Epithelial cell of prostate (primary cell): Measurements from ENCODE around the gene RIOX2.
A peak's percentile ranks its signal among the peaks of the same experiment; 100 is the strongest.
"Not testable (repeated sequence)": the region's sequence is repeated elsewhere in the genome, so short reads cannot be mapped to it uniquely, and the experiment has no call there.

Experiments
- DNase-seq: peaks from one replicate; pipeline ENCODE4 v3.0.0-alpha.2; 2011; ENCODE audit warnings: low read depth, low spot score
- H3K27ac ChIP-seq: fragments of 450-650 bp; 2 replicates; pipeline ENCODE4 v1.5.1; 2017; ENCODE audit warnings: mild to moderate bottlenecking

Gene RIOX2

DNA sequence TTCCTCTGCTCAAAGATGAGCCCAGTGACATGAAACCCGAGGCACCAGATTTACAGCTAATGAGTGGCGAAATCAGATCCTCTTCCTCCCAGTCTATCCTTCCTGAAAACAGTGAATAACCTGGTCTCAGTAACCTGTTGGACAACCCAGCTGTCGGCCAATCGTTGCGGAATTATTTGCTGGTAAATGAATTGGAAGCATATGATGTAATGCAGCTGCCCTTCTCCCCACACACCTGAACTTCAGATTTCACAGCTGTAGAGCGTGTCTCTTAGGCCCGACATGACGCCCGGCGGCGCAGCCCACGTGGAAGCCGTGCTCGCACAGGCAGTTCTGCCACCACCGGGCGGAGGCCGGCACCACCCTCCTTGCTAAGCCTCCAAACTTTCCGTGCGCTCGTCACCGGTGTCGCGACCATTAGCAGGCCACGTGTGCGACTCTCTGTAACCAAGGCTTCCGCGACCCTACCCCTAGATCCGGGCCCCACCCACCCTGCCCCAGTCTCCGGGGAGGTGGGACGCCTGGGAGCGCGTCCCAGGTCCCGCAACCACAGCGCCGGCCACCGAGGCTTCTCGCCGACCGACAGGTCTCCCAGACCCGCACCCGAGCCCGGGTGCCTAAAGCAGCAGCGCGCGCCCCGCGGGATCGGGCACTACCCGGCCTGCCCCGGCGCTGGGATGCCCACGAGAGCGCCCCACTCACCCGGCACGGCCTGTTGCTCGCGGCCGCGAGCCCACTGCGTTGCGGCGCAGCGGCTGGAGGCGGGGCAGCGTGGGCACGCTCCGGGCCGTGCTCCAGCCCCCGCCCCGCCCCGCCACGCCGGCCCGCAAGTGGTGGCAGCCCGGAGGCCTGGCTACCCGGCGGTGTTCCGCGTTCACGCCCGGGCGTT, at the start of gene RIOX2:
Gene RIOX2, minus strand, starts transcription at position 753 of the 889 bp plus-strand sequence. CDS start 4,838 bp downstream, outside the sequence.
- DNase-seq, result peak; percentile 60
- H3K27ac ChIP-seq, result peak within 1 kb of the TSS; percentile 58

- no peak overlapping the region for H3K27ac ChIP-seq
- no peak for DNase-seq
Observed at GRCh38 chr3:98020412-98020811, 48.2 kb upstream of the RIOX2 start.

- no peak overlapping the region for H3K27ac ChIP-seq
- DNase-seq, result no peak
Observed at GRCh38 chr3:98018301-98018700, 46.1 kb upstream of the RIOX2 start.

DNA sequence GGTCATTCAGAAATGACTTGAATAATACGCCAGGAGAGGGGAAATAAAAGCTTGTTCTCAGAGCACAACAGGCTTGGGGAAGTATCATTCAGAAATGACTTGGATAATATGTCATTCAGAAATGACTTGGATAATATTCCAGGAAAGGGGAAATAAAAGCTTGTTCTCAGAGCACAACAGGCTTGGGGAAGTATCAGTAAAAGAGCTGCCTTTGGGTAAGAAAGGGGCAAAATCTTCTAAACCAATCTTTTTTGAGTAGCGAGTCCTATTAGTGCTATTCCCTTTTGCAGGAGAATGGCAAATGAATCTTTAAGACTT, 42.0 kb upstream of the RIOX2 start:
- DNase-seq, result no peak
- H3K27ac ChIP-seq, result peak overlapping the region; percentile 7

DNA sequence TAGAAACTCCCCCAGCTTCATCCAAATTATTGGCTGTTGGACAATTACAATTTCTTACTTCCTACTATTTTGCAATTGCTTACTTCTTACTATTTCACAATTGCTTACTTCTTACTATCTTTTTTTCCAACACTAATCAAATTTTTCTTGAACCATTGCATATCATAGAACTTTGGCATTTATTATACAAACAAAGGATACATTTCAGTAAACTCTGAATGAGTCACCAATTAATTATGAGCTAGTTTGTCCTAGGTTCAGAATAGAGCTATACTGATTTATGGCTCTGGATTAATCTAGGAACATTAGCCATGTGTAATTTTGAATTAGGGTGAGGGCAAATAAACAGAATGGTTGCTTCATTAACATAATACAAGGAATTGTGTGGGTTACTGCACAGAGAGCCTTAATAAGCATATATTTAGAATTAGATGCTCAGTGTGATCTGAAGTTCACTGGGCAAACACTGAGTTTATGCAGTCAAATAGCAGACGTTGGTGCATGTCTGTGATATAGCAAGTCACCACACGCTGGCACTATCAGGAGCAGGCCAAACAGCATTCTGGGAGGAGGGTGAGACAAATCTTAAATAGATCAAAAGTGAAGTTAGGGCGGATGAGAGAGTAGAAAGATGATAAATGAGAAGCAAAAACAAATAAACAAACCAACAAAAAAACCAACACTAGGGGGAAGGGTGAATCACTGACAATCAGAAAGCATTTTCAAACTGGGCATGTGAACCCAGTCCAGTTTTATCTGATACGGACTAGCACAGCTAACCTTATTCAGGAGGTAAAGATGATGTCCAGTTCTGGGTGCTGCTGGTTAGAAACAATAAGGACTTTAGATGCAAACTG, 41.4 kb upstream of the RIOX2 start:
- peak; percentile 52 for DNase-seq
- peak overlapping the region; percentile 7 for H3K27ac ChIP-seq

- no peak for DNase-seq
- peak overlapping the region; percentile 7 for H3K27ac ChIP-seq
Observed at GRCh38 chr3:98012979-98013378, 40.7 kb upstream of the RIOX2 start.

GRCh38 chr3:98010883-98011449, 38.7 kb upstream of the RIOX2 start:
- not testable (repeated sequence) for H3K27ac ChIP-seq, DNase-seq

- no peak for DNase-seq
- H3K27ac ChIP-seq, result no peak overlapping the region
Observed at GRCh38 chr3:98010194-98010882, 38.1 kb upstream of the RIOX2 start.

GRCh38 chr3:98008855-98009254, 36.6 kb upstream of the RIOX2 start:
- no peak overlapping the region for H3K27ac ChIP-seq
- DNase-seq, result no peak

- DNase-seq, result no peak
- H3K27ac ChIP-seq, result no peak overlapping the region
Observed at GRCh38 chr3:98005438-98005837, 33.2 kb upstream of the RIOX2 start.

DNA sequence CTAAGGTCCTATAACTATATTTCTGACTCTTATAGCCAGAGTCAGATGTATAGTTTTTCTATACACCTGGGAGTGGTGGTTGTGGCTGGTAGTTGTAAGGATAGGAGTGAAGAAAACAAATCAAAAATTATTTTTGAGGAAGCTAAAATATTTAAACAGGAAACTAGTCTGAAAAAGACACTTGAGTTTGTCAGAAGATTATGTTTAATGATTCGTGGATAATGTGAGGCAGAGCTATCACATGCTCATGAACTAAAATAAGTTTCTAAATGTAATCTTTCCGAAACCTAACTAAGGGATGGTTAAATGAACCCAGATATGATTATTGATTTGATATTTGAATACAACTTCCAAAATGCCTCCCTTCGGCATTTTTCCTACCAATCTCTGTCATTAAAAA, 32.5 kb upstream of the RIOX2 start:
- no peak for DNase-seq
- H3K27ac ChIP-seq, result no peak overlapping the region

DNA sequence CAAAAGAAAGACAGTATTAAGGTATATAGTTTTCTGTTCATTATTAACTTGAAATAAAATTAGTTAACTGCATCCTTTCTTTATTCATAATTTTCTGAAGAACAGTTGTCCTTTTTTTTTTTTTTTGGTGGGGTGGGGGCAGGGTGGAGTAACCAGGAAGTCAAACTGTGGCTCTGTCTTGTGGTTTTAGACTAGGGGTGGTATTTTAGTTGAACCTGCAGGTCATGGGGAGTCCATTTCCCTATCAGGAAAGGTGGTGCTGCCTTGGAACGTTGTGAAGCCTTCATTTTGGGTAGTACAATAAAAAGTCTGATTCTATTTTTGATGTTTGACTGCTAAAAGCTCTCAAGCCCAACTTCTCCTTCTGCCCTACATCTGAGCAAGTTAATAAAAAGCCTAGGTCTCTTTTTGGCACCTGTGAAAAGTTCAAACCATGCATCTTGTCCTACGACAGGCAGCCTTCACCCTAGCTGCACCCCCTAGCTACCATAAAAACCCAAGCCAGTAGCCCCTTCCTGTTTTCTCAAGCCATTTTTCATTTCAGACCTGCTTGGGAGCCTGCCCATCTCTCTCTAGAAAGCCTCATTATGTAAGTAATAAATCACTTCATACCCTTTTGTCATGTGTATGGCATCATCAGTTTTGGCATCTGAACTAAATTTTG, 31.2 kb upstream of the RIOX2 start:
- no peak overlapping the region for H3K27ac ChIP-seq
- DNase-seq, result no peak

DNA sequence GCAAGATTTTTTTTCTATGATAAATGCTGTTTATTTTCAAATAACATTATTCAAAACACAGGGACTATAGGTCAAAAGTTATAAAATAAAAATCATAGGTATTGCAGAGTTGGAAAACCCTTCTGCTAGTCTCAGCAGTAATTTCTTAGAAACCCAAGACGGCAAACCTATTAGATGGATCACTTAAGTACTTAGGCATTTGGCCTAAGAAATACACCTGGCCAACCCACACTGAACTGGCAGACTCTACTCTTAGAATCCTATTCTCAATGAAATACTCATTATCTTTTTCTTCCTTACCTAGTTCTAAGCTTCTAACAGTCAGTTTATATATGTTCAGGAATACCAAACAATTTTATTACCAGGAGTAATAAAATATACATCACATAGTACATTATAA, 30.5 kb upstream of the RIOX2 start:
- no peak overlapping the region for H3K27ac ChIP-seq
- no peak for DNase-seq

DNA sequence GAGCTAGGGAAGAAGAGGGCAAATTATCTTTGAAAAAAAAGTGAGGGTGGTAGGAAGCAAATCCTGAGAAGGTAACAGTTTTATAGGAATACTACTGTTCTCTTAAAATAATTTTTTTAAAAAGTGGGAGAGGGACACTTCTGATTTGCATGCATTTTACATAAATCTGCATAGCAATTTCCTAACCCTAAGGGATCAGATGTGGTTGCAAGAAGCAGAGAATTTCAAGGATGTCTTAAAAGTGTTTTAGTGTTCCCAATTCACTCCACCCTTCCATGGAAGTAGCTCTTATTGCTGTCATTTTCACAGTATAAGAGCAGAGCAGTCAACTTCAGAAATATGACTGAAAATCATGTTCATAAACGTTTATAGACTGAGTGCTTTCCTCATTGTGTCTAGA, 27.8 kb upstream of the RIOX2 start:
- H3K27ac ChIP-seq, result no peak overlapping the region
- DNase-seq, result no peak

GRCh38 chr3:97999103-97999502, 26.9 kb upstream of the RIOX2 start:
- H3K27ac ChIP-seq, result no peak overlapping the region
- DNase-seq, result no peak

DNA sequence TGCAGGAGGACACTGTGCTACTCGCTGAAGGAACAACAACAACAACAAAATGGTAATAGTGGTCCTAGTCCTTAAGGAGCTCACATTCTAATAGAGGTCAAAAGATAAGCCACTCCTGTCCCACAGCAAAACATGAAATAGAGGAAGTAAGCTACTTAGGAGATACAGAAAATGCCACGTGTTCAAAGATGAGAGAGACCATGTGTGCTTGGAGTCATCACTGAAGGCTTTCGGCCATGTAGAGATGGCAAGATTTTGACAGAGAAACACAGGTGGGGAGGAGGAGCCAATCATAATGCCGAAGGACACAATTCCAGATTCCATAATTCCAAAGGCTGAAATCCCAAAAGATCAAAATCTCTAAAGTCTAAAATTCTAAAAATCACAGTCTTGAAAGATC, 24.8 kb upstream of the RIOX2 start:
- no peak overlapping the region for H3K27ac ChIP-seq
- no peak for DNase-seq

GRCh38 chr3:97994328-97994945, 22.2 kb upstream of the RIOX2 start:
- no peak overlapping the region for H3K27ac ChIP-seq
- no peak for DNase-seq

DNA sequence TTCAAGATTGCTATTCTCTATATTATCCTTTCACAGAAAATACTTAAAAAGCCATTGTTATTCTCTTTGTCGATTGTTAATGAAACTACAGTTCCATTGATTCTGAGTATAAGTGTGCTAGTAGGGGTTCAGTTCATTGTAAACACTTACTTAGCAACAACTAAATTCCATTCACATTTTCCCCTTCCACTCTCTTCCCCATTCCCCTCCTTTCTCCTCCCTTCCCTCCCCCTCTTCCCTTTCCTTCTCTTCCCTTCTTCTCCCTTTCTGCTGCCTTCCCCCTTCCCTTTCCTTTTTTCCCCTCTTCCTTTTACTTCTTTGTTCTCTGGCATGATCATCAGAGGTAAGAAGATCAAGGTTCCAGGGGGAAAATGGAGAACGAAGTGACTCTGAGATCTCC, 21.3 kb upstream of the RIOX2 start:
- no peak for DNase-seq
- H3K27ac ChIP-seq, result no peak overlapping the region

DNA sequence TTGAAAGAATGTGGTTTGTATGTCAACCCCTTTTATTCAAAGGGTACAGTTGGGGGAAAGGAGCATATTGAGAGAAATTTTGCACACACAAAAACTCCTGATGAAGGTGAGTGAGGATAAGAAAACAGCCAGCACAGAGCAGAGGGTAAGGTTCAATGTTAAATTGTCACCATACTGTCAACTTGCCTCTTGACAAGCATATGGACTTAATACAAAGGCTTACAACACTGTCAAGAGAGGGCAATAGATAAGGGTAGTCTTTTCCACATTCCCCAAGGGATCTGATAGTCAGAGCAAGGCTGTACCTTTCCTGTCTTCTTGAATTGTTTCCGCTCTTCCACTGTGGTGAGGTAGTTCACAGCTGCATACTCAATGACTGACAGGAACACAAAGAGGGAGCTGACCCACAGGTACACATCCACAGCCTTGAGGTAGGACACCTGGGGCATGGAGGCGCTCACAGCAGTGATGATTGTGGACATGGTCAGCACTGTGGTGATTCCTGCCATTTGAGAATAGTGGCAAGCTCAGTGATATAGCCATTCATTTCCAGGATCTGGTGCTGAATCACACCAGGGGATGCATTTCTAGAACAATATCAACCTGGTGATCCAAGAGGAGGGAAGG, 20.4 kb upstream of the RIOX2 start:
- no peak for DNase-seq
- no peak overlapping the region for H3K27ac ChIP-seq
